ENCODE results near the gene UBP1.
"Not testable (repeated sequence)": the region's sequence is repeated elsewhere in the genome, so short reads cannot be mapped to it uniquely, and the experiment has no call there.

The UBP1 gene

DNA sequence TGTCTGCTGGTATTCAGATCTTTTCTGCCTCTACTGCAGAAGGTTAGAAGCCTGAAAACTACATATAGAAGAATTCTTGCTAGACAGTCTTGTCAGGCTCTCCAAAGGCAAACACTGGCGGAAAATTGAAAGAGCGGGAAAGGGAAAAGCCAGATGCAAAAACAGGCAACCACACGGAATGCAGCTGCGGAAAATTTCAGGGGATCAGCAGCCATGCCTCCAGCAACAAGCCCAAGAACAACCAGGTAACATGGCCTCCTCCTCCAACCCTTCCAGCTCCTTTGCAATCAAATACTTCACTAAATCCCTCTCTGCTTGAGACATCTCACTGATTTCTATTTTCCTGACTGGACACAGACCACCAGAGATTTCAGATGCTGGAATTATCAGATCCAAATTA, 9.6 kb downstream of the UBP1 start:
- DNase-seq = no peak

DNA sequence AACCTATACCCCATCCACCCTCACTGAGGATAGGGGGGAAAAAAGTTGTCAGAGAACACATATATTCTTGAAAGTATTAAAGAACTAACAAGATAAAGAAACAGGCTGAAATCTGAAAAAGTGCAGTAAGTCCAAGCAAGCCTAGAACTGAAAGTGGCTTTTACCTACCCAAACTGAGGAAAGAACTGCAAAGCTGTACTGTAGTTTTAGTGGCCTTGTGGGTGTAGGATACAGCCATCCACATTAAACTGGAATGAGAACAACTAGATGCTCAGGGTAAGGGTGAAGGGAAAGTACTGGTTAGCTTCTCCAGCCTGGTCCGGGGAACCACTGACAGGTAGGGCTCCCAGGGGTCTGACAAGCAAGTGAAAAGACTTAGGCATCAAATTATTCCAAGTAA, 10.1 kb downstream of the UBP1 start:
- DNase-seq = no peak

DNA sequence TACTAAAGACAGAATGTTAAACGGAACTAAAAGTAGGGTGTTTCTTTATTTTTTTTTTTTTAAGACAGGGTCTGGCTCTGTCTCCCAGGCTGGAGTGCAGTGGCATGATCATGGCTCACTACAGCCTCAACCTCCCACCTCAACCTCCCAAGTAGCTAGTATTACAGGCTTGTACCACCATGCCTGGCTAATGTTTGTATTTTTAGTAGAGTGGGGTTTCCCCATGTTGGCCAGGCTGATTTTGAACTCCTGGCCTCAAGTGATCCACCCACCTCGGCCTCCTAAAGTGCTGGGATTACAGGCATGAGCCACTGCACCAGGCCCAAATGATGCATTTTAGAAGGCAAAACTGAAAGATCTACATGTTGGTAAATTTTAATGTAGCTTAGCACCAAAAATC, 10.9 kb downstream of the UBP1 start:
- DNase-seq = not testable (repeated sequence)

DNA sequence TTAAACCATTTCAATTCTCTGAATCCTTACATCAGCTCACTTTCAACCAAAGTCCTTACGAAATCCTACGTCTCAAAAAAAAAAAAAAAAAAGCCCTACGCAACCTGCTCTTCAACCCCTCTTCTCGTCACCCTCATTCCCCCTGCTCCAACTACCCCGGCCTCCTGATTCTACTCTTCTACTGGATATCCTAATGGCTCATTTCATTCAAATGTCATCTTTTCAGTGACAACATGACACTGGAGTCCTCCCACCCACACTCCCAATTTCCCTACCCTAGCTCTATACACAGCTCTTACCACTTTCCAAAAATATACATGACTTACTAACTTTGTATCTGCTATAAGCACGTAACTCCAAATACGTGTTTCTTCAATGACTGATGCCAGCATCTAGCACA, 11.5 kb downstream of the UBP1 start:
- DNase-seq = no peak

DNA sequence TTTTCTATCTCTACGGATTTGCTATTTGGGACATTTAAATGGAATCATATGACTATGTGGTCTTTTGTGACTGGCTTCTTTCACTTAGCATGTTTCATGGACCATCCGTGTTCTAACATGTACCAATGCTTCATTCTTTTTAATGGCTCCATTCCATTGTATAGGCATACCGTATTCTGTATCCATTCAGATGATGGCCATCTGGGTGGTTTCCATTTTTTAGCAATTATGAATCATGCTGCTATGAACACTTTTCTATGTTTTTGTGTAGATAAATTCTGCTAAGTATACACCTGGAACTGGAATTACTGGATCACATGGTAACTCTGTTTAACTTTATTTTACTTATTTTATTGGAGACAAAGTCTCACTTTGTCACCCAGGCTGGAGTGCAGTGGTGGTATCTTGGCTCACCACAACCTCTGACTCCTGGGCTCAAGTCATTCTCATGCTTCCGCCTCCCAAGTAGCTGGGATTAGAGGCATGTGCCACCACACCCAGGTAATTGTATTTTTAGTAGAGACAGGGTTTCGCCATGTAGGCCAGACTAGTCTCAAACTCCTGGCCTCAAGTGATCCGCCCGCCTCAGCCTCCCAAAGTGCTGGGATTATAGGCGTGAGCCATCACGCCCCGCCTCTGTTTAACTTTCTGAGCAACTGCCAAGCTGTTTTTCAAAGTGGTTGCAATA, 13.4 kb downstream of the UBP1 start:
- no peak for DNase-seq

DNA sequence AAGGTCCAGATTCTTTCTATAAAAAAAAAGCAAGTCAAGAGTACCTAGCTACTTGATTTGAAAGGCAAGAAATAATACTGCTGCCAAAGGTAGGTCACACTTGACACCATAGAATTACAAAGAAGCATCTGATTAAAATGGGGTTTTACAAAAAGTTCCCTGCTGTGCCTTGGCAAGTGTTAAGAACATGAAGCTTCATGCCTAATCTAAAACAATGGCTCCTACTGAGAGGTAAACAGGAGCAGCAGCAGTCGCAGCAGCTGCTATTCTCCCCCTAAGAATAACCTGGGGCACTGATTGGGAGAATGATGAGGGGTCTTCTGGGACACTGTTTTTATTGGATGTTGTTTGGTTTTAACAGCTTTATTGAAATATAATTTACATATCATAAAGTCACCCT, 14.1 kb downstream of the UBP1 start:
- no peak for DNase-seq

DNA sequence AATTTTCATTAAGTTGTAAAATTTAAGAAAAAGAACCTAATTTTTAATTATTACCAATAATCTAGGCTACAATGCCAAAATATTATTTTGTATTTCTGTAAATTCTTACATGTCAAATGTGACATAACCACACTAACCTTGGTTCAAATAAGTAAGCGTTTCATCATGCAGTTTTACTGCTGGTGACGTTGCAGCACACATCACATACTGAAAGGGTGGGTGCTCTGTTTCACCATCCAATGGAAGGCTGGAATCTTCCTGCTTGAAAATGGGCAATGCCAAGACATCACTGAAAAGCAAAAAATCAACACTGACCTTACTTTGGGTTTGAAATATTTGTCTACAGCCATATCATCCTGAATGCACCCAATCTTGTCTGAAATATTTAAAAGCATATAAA, 14.8 kb downstream of the UBP1 start:
- no peak for DNase-seq

DNA sequence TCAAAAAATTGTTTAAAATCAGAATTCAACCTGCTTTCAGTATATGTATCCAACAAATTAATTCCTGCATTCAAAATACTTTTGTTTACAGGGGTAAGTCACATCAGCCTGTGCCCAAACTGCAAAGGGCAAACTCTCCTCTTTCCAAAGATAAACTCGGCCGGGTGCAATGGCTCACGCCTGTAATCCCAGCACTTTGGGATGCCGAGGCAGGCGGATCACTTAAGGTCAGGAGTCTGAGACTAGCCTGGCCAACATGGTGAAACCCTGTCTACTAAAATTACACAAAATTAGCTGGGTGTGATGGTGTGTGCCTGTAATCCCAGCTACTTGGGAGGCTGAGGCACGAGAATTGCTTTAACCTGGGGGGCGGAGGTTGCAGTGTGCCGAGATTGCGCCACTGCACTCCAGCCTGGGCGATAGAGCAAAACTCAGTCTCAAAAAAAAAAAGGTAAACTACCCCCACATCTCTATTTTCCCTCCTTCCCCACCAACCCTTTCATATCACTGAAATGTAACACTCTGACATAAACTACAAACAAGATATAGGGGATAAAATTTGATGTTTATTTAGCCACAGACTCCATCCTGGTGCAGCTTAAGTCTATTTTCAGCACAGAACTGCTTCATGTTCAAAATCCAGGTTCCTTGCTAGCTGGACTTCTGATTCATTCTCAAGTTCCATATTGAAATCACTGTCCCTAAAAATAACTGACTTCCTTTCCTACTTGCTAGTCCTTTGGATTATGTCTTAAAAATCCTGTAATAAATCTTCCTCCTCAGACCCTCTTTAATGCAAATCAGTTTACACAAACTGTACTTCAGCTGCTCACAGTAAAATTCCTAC, 15.4 kb downstream of the UBP1 start:
- DNase-seq = no peak

DNA sequence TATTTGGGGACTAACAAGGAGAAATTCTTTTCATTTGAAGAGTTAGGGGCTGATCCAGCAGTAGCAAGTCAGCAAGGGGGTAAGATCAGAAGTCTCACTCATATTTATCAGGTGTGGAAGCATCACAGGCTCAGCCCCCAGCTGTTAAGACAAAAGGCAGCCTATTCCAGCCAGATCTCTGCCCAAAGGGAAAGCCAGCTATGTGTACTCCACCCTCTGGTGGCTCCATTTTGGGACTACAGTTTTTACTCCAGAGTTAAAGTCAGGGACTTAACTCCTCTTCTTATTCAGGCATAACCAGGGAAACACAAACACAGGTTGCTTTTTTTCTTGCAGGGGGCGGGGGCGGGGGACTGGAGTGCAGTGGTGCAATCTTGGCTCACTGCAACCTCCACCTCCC, 19.2 kb downstream of the UBP1 start:
- no peak for DNase-seq

DNA sequence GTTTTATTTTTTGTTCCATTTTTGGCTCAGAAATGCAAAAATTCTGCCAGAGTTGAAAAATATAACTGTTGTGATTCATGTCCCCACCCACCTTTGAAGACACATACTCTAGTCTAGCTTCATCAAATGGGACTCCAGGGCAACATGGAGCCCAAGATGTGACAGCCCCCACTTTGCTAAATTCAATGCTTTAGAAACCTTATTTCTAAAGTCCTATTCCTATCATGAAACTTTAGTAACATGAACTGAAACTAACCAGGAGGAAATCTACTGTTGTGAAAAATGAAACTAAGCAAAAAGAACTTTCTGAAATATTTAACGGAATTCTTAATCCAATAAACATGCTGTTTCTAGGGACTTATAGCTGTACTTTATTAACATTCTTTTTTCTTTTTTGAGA, 20.3 kb downstream of the UBP1 start:
- no peak for DNase-seq

DNA sequence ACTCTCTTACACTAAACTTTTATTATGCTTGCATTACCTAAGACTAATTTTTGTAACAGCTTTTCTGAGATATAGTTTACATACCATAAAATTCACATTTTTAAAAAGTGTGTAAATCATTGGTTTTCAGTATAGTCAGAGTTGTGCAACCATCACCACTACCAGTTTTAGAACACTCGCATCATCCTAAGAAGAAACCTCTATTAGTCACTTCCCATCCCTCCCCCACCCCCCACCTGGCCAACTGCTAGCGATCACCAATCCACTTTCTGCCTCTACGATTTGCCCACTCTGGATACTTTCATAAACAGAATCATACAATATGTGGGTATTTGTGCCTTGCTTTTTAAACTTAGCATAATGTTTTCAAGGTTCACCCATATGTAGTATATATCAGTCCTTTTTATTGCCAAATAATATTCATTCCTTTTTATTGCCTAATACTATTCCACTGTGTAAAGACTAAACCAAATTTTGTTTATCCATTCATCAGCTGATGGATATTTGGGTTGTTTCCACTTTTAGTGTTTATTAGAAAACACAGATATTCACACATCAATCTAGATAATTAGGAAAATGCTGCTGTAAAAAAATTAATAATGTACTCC, 23.0 kb downstream of the UBP1 start:
- DNase-seq = no peak

DNA sequence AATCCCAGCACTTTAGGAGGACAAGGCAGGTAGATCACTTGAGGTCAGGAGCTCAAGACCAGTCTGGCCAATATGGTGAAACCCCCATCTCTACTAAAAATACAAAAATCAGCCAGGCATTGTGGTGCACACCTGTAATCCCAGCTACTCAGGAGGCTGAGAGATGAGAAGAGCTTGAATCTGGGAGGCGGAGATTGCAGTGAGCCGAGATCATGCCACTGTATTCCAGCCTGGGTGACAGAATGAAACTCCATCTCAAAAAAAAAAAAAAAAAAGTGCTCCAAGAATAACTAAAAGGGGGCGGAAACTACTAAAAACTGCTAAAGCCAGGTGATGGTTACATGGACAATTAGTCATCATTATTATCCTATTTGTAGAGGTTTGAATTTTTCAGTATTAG, 29.4 kb downstream of the UBP1 start:
- not testable (repeated sequence) for DNase-seq

DNA sequence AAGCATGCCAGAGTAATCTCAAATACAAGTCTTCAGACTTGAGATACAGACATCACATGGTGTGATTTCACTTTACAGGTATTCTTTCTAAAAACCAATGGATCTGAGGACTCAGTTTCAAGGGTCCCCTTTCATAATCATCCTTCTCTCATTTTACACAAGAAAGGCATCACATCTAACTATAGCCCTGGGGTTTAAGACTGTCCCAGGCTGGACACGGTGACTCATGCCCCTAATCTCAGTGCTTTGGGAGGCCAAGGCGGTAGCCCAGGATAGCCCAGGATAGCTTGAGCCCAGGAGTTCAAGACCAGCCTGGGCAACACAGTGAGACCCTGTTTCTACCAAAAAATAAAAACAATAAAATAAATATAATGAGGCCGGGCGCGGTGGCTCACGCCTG, 36.4 kb downstream of the UBP1 start:
- no peak for DNase-seq

DNA sequence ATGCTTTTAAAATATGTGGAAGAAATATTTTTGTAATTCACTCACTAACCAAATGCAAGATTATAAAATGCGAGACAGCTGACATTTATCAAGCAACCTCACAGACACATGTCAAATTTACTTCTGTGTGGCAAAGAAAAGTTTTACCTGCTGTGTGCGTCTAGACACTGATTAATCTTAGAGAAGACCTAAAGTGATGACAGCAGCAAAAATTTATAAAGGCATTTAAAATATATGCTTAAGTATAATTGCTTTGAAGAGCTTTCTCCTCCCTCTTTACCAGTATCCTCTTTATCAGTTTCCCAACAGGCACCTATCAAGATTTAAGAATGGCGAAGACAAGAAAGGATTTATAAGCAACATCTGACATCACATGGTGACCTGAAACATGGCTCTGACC, 37.3 kb downstream of the UBP1 start:
- DNase-seq = no peak

DNA sequence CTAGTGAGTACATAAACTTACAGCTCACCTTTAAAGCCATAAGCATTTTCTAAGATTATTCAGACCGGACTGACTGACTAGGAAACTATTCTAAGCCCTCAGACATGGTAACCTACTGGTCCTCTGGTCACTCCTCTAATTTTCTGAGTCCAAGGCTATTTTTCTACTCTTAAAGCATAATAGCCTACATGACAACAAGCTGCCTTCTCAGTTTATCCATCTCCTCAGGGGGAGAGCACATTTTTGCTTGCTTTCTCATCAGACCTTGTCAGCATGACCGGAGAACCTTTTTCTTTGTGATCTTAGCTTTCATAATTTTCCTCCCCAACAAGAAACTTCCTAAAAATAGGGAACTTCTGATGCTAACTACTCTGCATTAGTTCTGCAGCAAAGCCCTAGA, 38.4 kb downstream of the UBP1 start:
- no peak for DNase-seq

DNA sequence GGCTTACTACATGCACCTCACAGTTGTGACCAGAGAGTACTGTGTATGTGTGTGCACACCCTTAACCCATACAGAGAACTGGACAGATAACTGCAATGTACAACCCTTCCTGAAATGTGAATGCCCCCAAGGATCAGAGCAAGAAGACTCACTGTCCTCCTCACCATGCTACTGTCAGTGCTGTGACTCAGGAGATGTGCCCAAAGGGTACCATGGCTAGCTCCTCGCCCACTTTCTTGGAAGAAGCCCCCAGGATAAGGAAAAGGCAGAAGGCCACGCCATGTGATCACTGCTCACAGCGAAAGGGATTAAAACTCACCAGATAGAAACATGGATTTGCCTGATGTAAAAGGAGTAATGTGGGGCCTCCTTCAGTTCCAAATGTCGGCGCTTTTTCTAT, 41.8 kb downstream of the UBP1 start:
- DNase-seq = no peak

DNA sequence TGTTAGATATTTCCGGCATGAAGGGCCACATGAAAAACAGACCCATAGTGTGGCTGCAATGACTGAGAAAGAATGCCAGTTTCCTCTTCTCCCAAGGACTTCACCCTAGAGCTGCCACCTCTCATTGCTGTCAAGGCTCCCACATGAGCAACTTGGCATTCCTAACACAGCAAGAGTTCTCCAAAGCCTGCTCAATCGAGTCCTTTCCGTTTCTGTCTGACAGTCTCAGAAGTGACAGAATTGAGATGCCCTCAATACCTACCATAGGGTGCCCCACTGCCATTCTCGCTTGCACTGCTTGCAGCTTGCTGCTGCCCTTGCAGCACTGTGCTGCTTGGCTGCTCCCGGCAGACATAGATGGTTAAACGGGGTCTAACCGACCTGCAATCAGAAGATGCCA, 44.3 kb downstream of the UBP1 start:
- no peak for DNase-seq

DNA sequence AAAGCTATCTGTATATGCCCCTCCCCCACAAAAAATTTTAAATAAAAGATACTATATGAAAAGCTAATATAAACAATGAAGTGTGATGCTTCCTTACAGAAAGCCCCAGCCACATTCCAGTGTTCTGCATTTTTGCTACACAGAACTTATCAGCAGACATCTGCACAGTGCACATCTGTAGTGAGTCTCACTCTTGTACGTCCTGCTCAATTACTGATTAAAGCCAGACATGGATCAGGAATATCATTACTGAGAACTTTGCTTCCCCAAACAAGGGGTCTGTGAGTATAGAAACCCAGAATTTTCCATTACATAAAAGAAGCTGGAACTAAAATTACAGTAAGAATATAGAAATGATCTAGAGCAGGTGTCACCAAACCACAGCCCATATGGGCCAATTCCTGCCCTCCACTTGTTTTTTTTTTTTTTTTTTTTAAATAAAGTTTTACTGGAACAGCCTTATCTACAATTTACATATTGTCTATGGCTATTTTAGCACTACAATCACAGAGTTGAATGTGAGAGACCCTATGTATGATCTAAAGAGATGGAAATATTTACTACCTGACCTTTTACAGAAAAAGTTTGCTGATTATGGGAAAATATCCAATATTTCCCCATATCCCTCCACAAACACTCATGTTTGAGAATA, 45.7 kb downstream of the UBP1 start:
- no peak for DNase-seq

DNA sequence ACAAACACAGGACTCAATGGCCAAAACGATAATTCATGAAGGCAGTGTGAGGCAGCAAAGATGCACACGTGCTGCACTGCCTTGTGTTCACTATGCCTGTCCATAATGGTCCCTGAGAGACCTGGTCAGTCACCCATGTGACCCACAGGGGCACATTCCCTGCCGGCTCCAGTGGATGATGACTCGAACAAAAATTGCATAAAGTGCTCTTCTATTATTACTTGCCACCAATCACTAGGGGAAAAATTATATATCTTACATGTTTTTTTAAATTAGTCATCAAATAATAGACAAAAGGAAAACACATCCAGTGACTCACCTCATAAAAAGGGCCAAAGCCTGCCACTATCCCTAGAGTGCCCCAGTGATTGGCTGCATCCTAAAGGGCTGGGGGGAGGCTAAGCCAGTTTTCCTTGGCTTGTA, 47.5 kb downstream of the UBP1 start:
- no peak for DNase-seq

DNA sequence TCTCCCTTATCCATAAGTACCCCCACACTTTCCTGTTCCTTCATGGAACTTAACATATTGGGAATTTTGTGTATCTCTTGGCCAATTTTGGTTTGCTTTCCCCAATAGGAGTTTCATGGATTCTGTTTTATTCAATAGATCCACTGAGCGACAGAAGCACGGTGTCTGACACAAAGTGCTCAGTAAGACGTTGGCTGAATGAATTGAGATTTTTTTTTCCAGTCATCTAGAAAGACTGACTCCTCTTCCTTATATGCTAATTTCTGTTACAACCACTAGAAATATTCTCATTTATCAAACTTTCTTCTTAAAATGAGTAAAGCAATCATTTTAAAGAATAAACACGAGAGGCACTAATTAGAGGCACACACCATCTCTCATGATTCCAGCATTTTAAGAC, 48.1 kb downstream of the UBP1 start:
- no peak for DNase-seq

DNA sequence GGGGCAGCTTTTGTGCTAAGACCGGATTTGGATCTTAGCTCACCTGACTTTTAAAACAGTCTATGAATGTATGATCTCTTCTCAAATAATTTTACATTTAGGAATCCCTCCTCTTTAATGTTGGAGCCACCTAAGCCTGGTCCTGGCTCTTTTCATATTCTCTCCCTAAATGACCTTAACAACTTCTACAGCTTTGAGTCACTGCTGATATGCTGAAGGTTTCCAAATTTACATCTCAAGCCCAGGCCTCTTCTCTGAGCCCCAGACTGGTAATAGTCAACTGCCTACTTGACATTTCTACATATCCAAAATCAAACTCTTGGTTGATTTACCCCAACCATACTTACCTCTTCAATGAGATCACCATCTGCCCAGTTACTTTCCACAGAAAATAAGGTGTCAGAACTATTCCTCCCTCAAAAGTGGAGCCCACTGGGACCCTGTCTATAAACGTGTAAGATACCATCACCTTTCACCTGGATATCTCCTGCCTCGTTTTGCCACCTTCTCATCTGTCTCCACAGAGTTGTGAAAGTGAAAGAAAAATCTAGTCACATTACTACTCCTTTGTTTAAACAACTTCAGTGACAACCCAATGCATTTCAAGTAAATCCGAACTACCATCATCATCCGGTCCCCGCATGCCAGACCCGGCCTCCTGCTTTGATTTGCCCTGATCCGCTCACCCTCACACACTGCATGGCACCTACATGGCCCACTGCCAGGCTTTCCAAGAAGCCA, 48.8 kb downstream of the UBP1 start:
- no peak for DNase-seq

DNA sequence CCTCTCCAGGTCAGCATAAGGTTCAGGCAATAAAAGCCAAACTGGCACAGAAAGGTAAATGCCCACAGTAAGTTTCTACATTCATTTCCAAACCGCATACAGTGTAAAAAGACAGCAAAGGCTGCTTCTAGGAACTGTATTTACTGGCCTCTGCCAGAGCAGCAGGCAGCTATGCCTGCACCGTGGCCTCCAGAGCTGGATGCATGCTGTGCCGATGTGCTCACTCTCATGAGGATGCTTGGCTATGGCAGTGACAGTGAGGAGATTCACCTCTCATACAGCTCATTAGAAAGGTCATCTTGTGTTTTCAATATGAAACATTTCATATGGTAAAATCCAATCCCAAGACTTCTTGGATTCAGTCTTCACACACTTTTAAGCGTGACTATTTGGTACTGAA, 50.3 kb downstream of the UBP1 start:
- no peak for DNase-seq
